ENCODE measurements around the gene DCN.

DCN gene

GRCh38 chr12:91202390-91202789 is 19.8 kb upstream of the DCN start:
- no peak for TF ChIP-seq EZH2phosphoT487 (IDR thresholded peaks at IDR 0.05; ENCODE audit: low read depth)
- H3K9me3 ChIP-seq (ENCODE audit: insufficient read depth, low read length) = no peaks in the 10 kb centered on the region
- H3K9ac ChIP-seq (ENCODE audit: low read length) = no peak overlapping the region
- H3K27me3 ChIP-seq (ENCODE audit: low read depth, low read length) = no peaks in the 10 kb centered on the region
- no peaks in the 10 kb centered on the region for H4K20me1 ChIP-seq (ENCODE audit: insufficient read depth, low read length)
- H3K4me2 ChIP-seq (ENCODE audit: low read length) = no peak overlapping the region
- peaks cover 8% of the 10 kb centered on the region for H3K4me1 ChIP-seq (ENCODE audit: low read length)
- no peak overlapping the region for H3K27ac ChIP-seq (ENCODE audit: low read length)
- no peaks in the 10 kb centered on the region for H3K79me2 ChIP-seq (ENCODE audit: low read length)
- no peak overlapping the region for H2AFZ ChIP-seq (ENCODE audit: low read depth, low read length)
- H3K36me3 ChIP-seq (replicated peaks; ENCODE audit: low read depth, low read length) = no peaks in the 10 kb centered on the region
- H3K4me3 ChIP-seq (ENCODE audit: low read length) = no peak overlapping the region

GRCh38 chr12:91196436-91196835 is 13.8 kb upstream of the DCN start:
- H2AFZ ChIP-seq (ENCODE audit: low read depth, low read length) = no peak overlapping the region
- no peak overlapping the region for H3K4me2 ChIP-seq (ENCODE audit: low read length)
- H3K79me2 ChIP-seq (ENCODE audit: low read length) = no peaks in the 10 kb centered on the region
- no peaks in the 10 kb centered on the region for H3K4me1 ChIP-seq (ENCODE audit: low read length)
- peaks cover 6% of the 10 kb centered on the region for H3K36me3 ChIP-seq (replicated peaks; ENCODE audit: low read depth, low read length)
- H3K9me3 ChIP-seq (ENCODE audit: insufficient read depth, low read length) = no peaks in the 10 kb centered on the region
- H3K4me3 ChIP-seq (ENCODE audit: low read length) = no peak overlapping the region
- no peak for TF ChIP-seq EZH2phosphoT487 (IDR thresholded peaks at IDR 0.05; ENCODE audit: low read depth)
- TF ChIP-seq, protein P1, sequence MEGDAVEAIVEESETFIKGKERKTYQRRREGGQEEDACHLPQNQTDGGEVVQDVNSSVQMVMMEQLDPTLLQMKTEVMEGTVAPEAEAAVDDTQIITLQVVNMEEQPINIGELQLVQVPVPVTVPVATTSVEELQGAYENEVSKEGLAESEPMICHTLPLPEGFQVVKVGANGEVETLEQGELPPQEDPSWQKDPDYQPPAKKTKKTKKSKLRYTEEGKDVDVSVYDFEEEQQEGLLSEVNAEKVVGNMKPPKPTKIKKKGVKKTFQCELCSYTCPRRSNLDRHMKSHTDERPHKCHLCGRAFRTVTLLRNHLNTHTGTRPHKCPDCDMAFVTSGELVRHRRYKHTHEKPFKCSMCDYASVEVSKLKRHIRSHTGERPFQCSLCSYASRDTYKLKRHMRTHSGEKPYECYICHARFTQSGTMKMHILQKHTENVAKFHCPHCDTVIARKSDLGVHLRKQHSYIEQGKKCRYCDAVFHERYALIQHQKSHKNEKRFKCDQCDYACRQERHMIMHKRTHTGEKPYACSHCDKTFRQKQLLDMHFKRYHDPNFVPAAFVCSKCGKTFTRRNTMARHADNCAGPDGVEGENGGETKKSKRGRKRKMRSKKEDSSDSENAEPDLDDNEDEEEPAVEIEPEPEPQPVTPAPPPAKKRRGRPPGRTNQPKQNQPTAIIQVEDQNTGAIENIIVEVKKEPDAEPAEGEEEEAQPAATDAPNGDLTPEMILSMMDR (IDR thresholded peaks at IDR 0.05; ENCODE audit: low read depth, low read length) = no peak
- no peaks in the 10 kb centered on the region for H3K27me3 ChIP-seq (ENCODE audit: low read depth, low read length)
- no peak overlapping the region for H3K9ac ChIP-seq (ENCODE audit: low read length)
- H4K20me1 ChIP-seq (ENCODE audit: insufficient read depth, low read length) = no peaks in the 10 kb centered on the region
- H3K27ac ChIP-seq (ENCODE audit: low read length) = no peak overlapping the region

DNA sequence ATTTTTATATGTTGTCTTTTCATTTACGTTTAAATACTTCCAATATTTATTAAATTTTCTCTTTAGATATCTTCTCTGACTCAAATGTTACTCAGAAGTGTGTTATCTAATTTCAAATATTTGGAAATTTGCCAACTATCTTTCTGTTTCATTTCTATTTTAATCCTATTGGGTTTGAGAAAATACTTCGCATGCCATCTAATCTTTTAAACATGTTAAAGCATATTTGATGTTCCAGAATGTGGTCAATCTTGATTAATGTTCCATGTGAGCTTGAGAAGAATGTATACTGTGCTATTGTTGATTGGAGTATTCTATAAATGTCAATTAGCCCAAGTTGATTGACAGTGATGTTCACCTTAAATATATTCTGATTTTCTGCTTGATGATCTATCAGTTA is 11.9 kb upstream of the DCN start:
- no peaks in the 10 kb centered on the region for H3K4me1 ChIP-seq (ENCODE audit: low read length)
- H3K27me3 ChIP-seq (ENCODE audit: low read depth, low read length) = no peaks in the 10 kb centered on the region
- TF ChIP-seq, protein P1 (IDR thresholded peaks at IDR 0.05; ENCODE audit: low read depth, low read length) = no peak
- TF ChIP-seq EZH2phosphoT487 (IDR thresholded peaks at IDR 0.05; ENCODE audit: low read depth) = no peak
- no peak overlapping the region for H3K4me3 ChIP-seq (ENCODE audit: low read length)
- H2AFZ ChIP-seq (ENCODE audit: low read depth, low read length) = no peak overlapping the region
- H3K36me3 ChIP-seq (replicated peaks; ENCODE audit: low read depth, low read length) = peaks cover 6% of the 10 kb centered on the region
- no peaks in the 10 kb centered on the region for H3K9me3 ChIP-seq (ENCODE audit: insufficient read depth, low read length)
- no peaks in the 10 kb centered on the region for H3K79me2 ChIP-seq (ENCODE audit: low read length)
- H4K20me1 ChIP-seq (ENCODE audit: insufficient read depth, low read length) = no peaks in the 10 kb centered on the region
- H3K4me2 ChIP-seq (ENCODE audit: low read length) = no peak overlapping the region
- no peak overlapping the region for H3K27ac ChIP-seq (ENCODE audit: low read length)
- no peak overlapping the region for H3K9ac ChIP-seq (ENCODE audit: low read length)

DNA sequence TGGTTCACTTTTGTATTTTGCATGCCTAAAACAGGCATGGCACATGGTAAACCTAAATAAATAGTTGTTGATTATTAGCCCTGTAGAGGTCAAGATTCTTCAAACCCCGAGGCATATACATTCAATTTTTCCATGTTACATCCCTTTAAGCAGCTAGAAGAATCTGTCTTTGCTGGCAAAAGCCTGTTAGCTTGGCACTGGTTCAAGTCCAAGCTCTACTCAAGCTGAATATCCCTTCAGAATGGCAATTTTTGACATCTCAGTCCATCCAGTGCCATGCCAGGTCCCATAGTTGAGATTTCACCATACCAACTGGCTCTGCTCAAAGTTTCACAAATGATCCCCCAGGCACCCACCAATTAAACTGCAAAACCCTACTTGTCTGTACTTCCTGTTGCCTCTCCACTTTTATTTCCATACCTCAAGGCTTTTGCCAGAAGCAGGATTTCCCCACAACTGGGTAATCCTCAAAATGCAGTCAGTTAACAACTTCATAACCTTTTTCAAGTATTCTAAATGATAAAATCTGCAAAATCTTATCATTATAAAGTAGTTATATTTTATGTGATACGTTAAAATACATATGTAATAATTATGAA is 9.0 kb upstream of the DCN start:
- H3K4me3 ChIP-seq (ENCODE audit: low read length) = no peak overlapping the region
- H2AFZ ChIP-seq (ENCODE audit: low read depth, low read length) = no peak overlapping the region
- H3K27me3 ChIP-seq (ENCODE audit: low read depth, low read length) = no peaks in the 10 kb centered on the region
- H3K9ac ChIP-seq (ENCODE audit: low read length) = no peak overlapping the region
- H3K36me3 ChIP-seq (replicated peaks; ENCODE audit: low read depth, low read length) = peaks cover 5% of the 10 kb centered on the region
- H3K27ac ChIP-seq (ENCODE audit: low read length) = no peak overlapping the region
- TF ChIP-seq EZH2phosphoT487 (IDR thresholded peaks at IDR 0.05; ENCODE audit: low read depth) = no peak
- TF ChIP-seq, protein P1 (IDR thresholded peaks at IDR 0.05; ENCODE audit: low read depth, low read length) = no peak
- no peaks in the 10 kb centered on the region for H3K9me3 ChIP-seq (ENCODE audit: insufficient read depth, low read length)
- no peaks in the 10 kb centered on the region for H3K79me2 ChIP-seq (ENCODE audit: low read length)
- H3K4me1 ChIP-seq (ENCODE audit: low read length) = no peaks in the 10 kb centered on the region
- H3K4me2 ChIP-seq (ENCODE audit: low read length) = no peak overlapping the region
- H4K20me1 ChIP-seq (ENCODE audit: insufficient read depth, low read length) = no peaks in the 10 kb centered on the region
